HG02623 (cell line): ENCODE measurements around the gene MRFAP1L1.
A peak's percentile ranks its signal among the peaks of the same experiment; 100 is the strongest.

Experiments
- ATAC-seq: cut with Tn5 transposase; IDR thresholded peaks from one replicate; pipeline ENCODE4 v1.9.1; 2021; ENCODE audit warnings: moderate library complexity; ENCODE audit not compliant: unreplicated experiment

The MRFAP1L1 gene

DNA sequence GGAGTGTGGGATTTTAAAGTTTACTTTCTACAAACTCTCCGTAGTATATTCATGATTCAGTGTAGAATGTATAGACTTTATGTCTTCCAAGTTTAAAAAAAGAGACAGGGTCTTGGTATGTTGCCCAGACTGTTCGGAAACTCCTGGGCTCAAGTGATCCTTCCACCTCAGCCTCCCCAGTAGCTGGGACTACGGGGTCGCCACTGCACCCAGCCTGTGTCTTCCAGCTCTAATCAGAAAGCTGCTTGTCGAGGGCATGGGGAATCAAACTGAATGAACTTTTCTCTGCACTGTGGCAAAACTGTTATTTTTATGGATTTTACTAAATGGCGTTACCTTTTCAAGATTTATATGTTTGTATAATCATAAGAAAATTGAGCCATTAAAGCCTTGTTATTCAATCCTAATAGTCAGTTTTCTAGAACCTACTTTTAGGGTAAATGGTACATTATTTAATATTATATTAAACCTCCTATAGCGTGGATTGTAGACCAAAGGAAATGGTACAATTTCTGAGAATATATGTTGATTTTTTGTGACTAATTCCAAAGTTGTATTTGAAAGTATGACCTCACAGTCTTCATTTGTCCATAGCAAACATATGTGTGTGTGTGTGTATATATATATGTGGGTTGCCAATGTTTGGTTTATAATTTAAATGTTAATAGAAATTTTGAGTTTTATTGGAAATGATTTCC lies 7.4 kb upstream of the MRFAP1L1 start:
- no peak for ATAC-seq

DNA sequence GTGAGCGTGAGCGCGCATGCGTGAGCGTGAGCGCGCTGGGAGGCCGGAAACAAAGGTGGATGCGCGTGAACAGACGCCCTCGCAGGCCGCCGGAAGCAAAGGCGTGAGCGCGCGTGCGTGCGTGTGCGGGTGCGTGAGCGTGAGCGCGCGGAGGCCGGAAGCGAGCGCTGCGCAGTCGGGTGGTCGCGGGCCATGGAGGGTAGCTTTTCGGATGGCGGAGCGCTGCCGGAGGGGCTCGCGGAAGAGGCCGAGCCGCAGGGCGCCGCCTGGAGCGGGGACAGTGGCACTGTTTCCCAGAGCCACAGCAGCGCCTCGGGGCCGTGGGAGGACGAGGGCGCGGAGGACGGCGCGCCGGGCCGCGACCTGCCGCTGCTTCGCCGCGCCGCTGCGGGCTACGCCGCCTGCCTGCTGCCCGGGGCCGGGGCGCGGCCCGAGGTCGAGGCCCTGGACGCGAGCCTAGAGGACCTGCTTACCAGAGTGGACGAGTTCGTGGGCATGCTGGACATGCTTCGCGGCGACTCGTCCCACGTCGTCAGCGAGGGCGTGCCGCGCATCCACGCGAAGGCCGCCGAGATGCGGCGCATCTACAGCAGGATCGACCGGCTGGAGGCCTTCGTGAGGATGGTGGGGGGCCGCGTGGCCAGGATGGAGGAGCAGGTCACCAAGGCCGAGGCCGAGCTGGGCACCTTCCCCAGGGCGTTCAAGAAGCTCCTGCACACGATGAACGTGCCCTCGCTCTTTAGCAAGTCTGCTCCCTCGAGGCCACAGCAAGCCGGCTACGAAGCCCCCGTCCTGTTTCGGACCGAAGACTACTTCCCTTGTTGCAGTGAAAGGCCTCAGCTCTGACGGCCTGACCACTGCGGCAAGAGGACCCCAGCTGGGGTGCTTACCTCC lies 6.6 kb upstream of the MRFAP1L1 start, which contains the start of gene BLOC1S4:
BLOC1S4 (plus strand) TSS at position 157 of the 894 bp plus-strand sequence; CDS start at position 193, 36 bp downstream.
- peak; percentile 88 for ATAC-seq

- ATAC-seq = no peak
These were observed 6.0 kb upstream of the MRFAP1L1 start for GRCh38 chr4:6715704-6716017.

- ATAC-seq = no peak
These were observed 5.3 kb upstream of the MRFAP1L1 start for GRCh38 chr4:6714954-6715353.

DNA sequence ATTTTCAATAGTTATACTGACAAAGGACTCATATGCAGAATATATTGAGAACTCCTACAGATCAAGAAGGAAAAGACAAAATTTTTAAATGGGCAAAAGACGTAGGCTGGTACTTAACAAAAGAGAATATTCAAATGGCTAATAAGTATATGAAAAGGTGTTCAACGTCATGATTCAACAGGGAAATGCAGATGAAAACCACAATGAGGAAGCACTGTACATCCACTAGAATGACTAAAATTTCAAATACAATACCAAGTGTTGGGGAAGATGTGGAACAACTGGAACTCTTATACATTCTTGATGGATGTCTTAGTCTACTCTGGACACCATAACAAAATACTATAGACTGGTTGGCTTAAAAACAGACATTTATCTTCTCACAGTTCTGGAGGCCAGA lies 1.3 kb upstream of the MRFAP1L1 start:
- no peak for ATAC-seq

DNA sequence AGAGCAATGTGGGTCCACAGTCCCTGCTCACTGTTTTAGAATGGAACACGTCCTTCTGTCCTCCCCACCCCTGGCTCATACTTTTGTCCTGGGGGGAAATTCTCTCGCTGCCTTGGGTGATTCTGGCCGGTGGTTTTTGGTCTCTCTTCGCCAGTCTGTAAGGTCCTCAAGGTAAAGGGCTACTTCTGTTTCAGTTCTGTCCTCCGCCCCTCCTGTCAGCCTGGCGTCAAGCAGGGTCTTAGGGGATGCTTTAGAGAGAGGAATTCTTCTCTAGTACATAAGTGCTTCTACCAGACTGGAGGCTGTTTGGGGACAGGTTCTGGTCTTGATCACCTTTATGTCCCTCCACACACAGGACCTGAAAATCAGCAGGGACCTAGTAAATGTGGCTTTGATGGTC lies 617 bp upstream of the MRFAP1L1 start:
- ATAC-seq = no peak

DNA sequence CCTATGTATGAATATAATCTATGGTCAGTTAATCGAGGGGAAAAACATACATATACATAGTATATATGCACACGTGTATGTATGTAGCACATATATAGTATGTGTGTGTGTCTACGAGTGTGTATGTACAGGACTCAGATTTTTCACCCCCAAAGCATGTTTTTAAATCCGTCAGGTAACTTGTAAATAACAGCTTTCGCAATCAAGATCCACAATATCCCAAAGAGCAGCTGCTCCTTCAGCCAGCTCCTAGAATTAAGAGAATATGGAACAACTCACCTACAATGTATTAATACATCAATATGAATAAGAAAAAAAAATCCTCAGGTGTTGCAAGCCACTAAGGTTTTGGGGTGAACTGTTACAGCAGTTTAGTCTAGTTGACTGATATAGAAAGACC lies 3.5 kb downstream of the MRFAP1L1 start:
- ATAC-seq = no peak

DNA sequence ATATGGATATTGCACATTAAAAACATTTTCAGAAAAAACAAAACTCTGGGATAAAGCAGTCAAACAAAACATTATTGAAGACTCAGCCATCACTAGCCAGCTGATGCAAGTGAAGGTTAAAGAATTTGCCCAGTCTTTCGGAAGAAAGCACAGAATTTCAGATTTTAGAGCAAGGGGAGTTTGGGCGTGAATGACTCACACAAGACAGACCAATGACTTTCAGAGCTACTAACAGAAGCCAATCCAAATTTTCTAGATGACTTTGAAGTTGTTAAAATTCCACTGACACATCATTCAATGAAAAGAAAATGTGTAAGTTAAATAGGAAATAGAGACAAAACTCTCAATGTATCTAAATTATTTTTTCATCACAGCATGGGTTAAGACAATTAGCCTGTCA lies 4.0 kb downstream of the MRFAP1L1 start:
- ATAC-seq = no peak

DNA sequence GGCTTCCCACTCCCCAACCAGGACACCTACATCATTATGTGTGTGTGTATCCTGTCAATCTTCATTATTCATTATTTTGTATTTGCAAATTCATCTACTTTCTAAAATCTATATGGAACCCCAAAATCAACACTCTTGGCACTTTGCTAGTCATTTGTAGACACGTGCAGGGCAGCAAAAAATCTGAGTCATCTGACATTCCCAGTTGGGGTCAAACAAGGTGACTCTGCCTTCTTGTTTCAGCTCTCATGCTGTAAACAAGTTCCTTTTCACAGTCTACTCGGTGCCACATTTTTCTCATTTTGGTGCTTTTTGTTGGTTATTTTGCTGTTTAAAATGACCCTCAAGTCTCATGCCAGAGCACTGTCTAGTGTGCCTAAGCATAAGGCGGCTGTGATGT lies 5.9 kb downstream of the MRFAP1L1 start:
- no peak for ATAC-seq

DNA sequence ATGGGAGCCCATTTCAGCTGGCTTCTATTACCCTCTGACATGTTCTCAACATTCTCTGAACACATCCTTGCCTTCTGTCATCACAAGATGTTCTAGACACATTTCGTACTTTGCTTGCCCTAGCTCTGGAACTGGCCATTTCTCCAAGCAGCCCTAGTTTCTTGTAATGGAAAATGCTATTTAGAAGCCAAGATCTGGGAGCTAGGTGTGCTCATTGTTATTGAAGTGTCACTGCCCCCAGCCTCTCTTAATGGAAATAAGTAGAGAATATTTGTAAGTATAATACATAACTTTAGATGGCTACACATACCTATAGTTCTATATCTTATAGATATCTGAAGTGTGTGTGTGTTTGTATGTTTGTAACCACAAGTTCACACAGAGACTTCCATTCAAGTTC lies 6.9 kb downstream of the MRFAP1L1 start:
- no peak for ATAC-seq

DNA sequence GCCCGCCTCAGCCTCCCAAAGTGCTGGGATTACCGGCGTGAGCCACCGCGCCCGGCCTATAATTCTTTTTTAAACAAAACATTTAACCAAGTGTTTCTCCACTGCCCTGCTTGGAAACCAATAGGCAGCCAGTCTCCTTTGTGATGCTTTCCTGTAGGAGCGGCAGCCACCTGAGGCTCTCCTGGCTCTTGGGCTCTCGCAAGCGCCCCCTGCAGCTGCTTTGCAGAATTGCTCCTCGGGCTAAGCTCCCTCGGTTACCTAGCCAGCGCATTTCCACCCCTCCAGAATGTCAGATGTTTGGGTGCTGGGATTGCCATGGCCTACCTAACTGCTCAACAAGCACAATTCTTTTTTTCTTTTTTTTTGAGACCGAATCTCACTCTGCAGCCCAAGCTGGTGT lies 8.3 kb downstream of the MRFAP1L1 start:
- no peak for ATAC-seq

DNA sequence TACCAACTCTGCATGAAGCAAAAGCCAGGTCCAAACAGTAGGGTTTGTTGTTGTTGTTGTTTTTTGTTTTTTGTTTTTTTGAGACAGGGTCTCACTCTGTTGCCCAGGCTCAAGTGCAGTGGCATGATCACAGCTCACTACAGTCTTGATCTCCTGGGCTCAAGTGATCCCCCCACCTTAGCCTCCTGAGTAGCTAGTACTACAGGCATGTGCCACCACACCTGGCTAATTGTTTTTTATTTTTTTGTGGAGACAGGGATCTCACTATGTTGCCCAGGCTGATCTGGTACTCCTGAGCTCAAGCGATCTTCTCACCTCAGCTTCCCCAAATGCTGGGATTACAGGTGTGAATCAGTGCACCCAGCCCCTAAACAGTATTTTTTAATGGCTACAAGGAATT lies 9.8 kb downstream of the MRFAP1L1 start:
- no peak for ATAC-seq

GRCh38 chr4:6699388-6699787 lies 10.3 kb downstream of the MRFAP1L1 start:
- ATAC-seq = no peak

DNA sequence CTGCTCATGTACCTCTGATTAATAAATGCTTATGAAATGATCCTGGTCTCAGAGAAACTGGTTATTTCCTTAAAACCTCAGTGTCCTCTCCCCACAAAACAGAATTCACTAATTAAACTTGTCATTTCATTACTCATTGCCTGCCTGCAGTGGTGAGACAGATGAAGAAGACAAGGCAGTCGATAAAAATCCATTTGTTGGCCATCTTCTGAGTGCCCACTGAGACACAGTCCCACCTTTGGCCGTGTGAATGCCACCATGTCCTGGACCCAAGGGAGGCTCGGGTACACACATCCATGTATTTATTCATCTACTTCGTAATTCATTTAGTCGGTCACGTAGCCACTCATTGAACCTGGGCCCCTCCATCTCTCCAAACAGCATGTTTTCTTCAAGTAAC lies 12.5 kb downstream of the MRFAP1L1 start:
- no peak for ATAC-seq

- ATAC-seq = no peak
These were observed 13.1 kb downstream of the MRFAP1L1 start for GRCh38 chr4:6696611-6697010.

DNA sequence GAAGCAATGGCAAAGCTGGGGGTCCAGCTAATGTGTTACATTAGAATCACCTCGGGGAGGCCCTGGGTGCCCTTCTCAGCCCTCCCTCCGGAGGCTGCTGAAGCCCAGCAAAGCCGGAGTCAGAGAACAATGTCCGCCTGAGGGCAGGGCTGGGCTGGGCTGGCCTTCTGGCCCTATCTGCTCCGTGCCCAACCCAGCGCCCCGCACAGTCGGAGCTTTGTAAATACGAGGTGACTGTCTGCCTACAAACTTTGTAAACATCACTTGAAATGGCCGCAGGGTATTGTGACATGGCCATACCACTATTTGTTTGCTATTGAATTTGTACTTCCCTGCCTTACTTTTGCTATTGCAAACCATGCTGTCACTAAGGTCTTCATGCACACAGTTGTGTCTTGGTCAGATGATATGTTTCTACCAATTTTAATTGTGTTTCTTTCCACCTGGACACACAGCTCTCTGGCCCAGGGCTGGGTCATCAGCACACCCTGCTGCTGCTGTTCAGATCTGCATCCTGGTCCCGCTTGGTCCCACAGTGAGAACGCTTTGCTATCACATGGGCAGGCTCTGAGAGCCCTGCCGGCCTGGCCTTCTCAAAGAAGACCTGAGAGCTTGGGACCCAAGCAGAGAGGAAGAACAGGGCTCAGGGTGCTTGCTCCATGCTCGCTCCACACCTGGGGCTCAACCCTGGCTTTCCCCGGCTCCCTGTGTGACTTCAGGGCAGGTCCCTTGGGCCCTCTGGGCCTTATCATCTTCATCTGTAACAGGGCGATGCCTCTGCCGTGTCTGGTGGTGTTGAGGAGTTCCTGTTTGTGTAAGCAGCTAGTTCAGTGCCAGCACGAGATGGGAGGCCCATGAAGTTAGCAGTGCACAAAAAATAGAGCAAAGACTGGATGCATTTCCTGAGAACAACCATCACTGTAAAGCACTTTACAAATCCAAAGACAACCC lies 13.7 kb downstream of the MRFAP1L1 start:
- no peak for ATAC-seq

DNA sequence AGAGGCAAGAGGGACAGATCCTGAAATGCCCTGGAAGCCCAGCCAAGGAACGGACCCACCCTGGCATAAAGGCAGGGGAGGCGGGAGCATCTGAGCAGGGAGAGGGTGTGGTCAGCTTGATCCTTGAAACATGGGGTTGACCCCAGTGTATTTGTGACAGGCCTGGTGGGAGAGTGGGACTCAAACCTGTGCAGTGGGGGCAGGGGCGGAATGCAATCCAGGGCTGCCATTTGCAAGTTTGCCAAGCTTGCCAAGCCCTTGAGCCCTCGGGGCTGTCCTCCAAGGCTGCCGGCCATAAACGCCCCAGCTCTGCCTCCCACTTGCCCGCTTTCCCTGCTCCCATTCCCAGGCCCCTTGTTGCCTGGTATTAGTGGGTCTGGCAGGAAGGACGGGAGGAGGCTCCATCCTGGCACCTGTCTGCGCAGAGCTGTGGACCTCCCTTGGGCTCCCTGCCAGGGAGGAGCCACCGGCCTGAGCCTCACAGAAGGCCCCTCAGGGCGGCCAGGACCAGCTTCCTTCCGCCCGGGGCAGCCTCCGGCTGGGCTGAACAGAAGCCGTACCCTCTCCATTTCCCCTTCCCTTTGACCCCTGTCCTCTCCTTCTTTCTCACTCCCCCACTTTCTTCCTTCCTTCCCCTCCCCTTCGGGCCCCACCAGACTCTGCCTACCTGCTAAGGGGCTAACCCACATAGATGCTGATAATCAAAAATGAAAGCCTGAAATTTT lies 15.3 kb downstream of the MRFAP1L1 start:
- no peak for ATAC-seq

- no peak for ATAC-seq
These were observed 16.2 kb downstream of the MRFAP1L1 start, which contains the start of gene S100P for GRCh38 chr4:6693231-6694176. Gene S100P (plus strand): TSS chr4:6693878. CDS start chr4:6693933, 55 bp downstream.

DNA sequence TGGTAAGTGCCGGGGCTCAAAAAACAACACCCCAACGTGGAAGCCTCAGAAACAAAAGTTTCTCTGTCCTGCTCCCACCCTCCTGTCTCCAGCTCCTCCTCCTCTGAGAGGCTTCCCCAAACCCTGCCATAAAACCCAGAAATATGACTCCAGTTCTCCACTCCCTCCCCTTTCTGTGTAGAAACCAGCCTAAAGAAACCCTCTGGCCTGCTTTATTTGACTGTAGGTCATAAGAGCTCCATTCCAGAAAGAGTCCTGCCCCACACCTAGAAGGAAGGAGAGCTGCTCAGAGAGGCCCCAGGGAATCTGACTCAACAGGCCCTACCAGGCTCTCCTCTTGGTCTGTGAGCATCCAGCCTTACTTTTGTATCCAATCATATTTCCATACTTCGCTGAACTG lies 16.9 kb downstream of the MRFAP1L1 start:
- ATAC-seq = no peak
